Measurements from ENCODE around the gene RBM39. TPM values are rescaled to one million over a fixed set of nuclear protein-coding genes. Genes with fewer than 3 reads are reported as not detected.

RBM39 gene
- total RNA-seq, 1 experiment from 2014 or later: 282 TPM

DNA sequence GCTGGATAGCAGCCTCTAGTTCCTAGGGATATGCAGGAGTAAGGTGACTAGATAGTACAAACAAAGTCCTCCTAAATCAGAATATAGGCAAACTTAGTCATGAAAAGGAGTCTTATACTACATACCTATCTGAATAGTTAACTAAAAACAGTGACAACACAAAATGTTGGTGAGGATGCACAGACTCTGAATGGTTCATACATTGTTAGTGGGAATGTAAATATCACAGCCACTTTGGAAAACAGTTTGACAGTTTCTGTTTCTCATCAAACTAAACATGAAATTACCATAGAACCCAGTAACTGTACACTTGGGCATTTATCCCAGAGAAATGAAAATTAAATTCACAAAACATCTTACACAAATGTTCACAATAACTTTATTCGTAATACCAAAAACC, 60.1 kb downstream of the RBM39 start:
- intact Hi-C loops (cut with micrococcal nuclease; ENCODE audit: unreplicated experiment): no loop called here

DNA sequence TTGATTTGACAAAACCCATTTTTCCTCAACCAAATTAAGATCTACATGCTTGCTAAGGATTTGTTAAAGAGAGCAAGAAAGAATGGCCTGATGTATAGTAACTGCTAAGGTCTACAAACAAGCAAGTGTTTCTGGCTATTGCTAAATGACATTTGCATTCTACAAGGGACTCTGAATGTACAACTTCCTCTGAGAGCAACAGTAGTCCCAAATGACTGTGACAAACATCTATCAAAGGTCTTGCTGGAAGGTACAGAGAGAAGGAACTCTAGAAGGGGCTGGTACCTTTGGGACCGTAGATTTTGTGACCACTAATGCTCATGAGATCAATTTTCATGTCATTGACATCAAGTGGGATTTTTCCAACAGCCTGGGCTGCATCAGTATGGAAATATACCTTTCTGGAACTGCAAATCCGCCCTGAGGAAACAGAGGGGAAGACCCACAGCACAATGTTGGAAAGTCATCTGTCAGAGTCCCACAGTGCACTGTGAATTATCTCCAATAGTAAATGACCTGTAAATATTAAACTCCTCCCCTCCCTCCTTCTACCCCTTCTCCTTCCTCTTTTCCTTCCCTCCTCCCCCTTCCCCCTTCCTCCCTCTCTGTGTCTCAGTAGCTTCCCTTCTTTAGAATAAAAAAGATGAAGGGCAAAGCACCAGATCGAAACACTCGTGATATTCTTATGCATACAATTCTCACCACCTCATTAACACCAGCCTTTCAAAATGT, 61.4 kb downstream of the RBM39 start:
- BruUV-seq (replicated peaks): no TSS peak
- Histone ChIP-seq H3K27me3 (ENCODE audit: control insufficient read depth, insufficient read depth, low read length) (no peaks in the 10 kb centered on the region), H3K27ac (ENCODE audit: low read length) (no peak overlapping the region), H3K36me3 (ENCODE audit: control insufficient read depth, insufficient read depth, low read length) (no peaks in the 10 kb centered on the region), H3K9me3 (ENCODE audit: control insufficient read depth, insufficient read depth, low read depth, low read length) (no peaks in the 10 kb centered on the region), H3K4me1 (ENCODE audit: control insufficient read depth, insufficient read depth, low read length) (no peaks in the 10 kb centered on the region), H3K4me3 (ENCODE audit: low read depth in 2 of 2, low read length in 2 of 2) (no peak overlapping the region)
- ChIA-PET CTCF (no interaction called here), POLR2A (interaction anchor here (0.7 kb wide), 1 partner anchor 255 kb away, joined by 3 read pairs; no protein-coding TSS in a partner anchor)
- no peak for DNase-seq (ENCODE audit: low read depth, low spot score)
- intact Hi-C loops (cut with micrococcal nuclease; ENCODE audit: unreplicated experiment): no loop called here
- in situ Hi-C loops (cut with HindIII; ENCODE audit: low pct_unique_long_range_greater_than_20kb, low sequenced_read_pairs): no loop called here
- TF ChIP-seq, protein P1, sequence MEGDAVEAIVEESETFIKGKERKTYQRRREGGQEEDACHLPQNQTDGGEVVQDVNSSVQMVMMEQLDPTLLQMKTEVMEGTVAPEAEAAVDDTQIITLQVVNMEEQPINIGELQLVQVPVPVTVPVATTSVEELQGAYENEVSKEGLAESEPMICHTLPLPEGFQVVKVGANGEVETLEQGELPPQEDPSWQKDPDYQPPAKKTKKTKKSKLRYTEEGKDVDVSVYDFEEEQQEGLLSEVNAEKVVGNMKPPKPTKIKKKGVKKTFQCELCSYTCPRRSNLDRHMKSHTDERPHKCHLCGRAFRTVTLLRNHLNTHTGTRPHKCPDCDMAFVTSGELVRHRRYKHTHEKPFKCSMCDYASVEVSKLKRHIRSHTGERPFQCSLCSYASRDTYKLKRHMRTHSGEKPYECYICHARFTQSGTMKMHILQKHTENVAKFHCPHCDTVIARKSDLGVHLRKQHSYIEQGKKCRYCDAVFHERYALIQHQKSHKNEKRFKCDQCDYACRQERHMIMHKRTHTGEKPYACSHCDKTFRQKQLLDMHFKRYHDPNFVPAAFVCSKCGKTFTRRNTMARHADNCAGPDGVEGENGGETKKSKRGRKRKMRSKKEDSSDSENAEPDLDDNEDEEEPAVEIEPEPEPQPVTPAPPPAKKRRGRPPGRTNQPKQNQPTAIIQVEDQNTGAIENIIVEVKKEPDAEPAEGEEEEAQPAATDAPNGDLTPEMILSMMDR (IDR thresholded peaks at IDR 0.05): no peak
- TF ChIP-seq, protein P2, sequence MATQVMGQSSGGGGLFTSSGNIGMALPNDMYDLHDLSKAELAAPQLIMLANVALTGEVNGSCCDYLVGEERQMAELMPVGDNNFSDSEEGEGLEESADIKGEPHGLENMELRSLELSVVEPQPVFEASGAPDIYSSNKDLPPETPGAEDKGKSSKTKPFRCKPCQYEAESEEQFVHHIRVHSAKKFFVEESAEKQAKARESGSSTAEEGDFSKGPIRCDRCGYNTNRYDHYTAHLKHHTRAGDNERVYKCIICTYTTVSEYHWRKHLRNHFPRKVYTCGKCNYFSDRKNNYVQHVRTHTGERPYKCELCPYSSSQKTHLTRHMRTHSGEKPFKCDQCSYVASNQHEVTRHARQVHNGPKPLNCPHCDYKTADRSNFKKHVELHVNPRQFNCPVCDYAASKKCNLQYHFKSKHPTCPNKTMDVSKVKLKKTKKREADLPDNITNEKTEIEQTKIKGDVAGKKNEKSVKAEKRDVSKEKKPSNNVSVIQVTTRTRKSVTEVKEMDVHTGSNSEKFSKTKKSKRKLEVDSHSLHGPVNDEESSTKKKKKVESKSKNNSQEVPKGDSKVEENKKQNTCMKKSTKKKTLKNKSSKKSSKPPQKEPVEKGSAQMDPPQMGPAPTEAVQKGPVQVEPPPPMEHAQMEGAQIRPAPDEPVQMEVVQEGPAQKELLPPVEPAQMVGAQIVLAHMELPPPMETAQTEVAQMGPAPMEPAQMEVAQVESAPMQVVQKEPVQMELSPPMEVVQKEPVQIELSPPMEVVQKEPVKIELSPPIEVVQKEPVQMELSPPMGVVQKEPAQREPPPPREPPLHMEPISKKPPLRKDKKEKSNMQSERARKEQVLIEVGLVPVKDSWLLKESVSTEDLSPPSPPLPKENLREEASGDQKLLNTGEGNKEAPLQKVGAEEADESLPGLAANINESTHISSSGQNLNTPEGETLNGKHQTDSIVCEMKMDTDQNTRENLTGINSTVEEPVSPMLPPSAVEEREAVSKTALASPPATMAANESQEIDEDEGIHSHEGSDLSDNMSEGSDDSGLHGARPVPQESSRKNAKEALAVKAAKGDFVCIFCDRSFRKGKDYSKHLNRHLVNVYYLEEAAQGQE (IDR thresholded peaks at IDR 0.05; ENCODE audit: insufficient read depth in 1 of 2, low read depth in 2 of 2, low read length in 1 of 2): no peak
- TF ChIP-seq TCF7L2 (IDR thresholded peaks at IDR 0.05; ENCODE audit: low read depth, low read length): no peak
- TF ChIP-seq POLR2AphosphoS5 (IDR thresholded peaks at IDR 0.05; ENCODE audit: low read depth, low read length): no peak
- TF ChIP-seq SIN3A (IDR thresholded peaks at IDR 0.05; ENCODE audit: borderline replicate concordance, insufficient read depth, low read depth, low read length): no peak
- no peak for ATAC-seq

More for the DNA sequence above, 60.1 kb downstream of the RBM39 start:
- in situ Hi-C loops (cut with HindIII; ENCODE audit: low pct_unique_long_range_greater_than_20kb, low sequenced_read_pairs): no loop called here
- no peak for TF ChIP-seq POLR2AphosphoS5 (IDR thresholded peaks at IDR 0.05; ENCODE audit: low read depth, low read length)
- POLR2A ChIA-PET: no interaction called here
- Histone ChIP-seq H3K36me3 (ENCODE audit: control insufficient read depth, insufficient read depth, low read length) (no peaks in the 10 kb centered on the region), H3K27me3 (ENCODE audit: control insufficient read depth, insufficient read depth, low read length) (no peaks in the 10 kb centered on the region), H3K27ac (ENCODE audit: low read length) (no peak overlapping the region), H3K4me3 (ENCODE audit: low read depth in 2 of 2, low read length in 2 of 2) (no peak overlapping the region), H3K4me1 (ENCODE audit: control insufficient read depth, insufficient read depth, low read length) (no peaks in the 10 kb centered on the region), H3K9me3 (ENCODE audit: control insufficient read depth, insufficient read depth, low read depth, low read length) (no peaks in the 10 kb centered on the region)
- ATAC-seq (no peak), DNase-seq (ENCODE audit: low read depth, low spot score) (no peak)
- CTCF ChIA-PET: no interaction called here
- no TSS peak for BruUV-seq (replicated peaks)

DNA sequence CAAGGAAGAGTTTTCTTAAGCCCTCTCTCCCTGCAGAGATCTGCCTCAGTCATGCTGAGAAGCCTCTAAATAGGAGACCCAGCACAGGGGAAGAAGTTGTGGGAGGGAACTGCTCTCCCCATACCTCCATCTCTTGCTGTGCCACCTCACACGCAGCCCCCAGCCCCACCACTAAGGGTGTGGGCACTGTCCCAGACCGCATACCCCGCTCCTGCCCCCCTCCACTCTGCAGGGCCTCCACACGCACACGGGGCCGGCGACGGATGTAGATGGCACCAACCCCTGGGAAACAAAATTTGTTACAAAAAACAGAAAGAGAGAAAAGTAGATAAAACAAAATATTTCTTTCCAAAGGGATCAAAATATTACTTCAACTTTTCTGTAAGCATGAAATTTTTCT, 67.1 kb downstream of the RBM39 start:
- no peak for ATAC-seq
- Histone ChIP-seq H3K27ac (ENCODE audit: low read length) (no peak overlapping the region), H3K27me3 (ENCODE audit: control insufficient read depth, insufficient read depth, low read length) (no peaks in the 10 kb centered on the region), H3K4me1 (ENCODE audit: control insufficient read depth, insufficient read depth, low read length) (no peaks in the 10 kb centered on the region), H3K36me3 (ENCODE audit: control insufficient read depth, insufficient read depth, low read length) (0 out of 2 replicates have a peak, but pooled peaks cover 2% of the 10 kb centered on the region), H3K9me3 (ENCODE audit: control insufficient read depth, insufficient read depth, low read depth, low read length) (no peaks in the 10 kb centered on the region), H3K4me3 (ENCODE audit: low read depth in 2 of 2, low read length in 2 of 2) (no peak overlapping the region)
- ChIA-PET POLR2A (no interaction called here), CTCF (no interaction called here)
- DNase-seq (ENCODE audit: low read depth, low spot score): no peak
- no peak for TF ChIP-seq SIN3A (IDR thresholded peaks at IDR 0.05; ENCODE audit: borderline replicate concordance, insufficient read depth, low read depth, low read length)
- no peak for TF ChIP-seq TCF7L2 (IDR thresholded peaks at IDR 0.05; ENCODE audit: low read depth, low read length)
- no peak for TF ChIP-seq POLR2AphosphoS5 (IDR thresholded peaks at IDR 0.05; ENCODE audit: low read depth, low read length)
- TF ChIP-seq, protein P1 (IDR thresholded peaks at IDR 0.05): no peak
- TF ChIP-seq, protein P2 (IDR thresholded peaks at IDR 0.05; ENCODE audit: insufficient read depth in 1 of 2, low read depth in 2 of 2, low read length in 1 of 2): no peak
- BruUV-seq (replicated peaks): no TSS peak
- in situ Hi-C loops (cut with HindIII; ENCODE audit: low pct_unique_long_range_greater_than_20kb, low sequenced_read_pairs): no loop called here
- intact Hi-C loops (cut with micrococcal nuclease; ENCODE audit: unreplicated experiment): no loop called here

All from Panc1 (cell line).